Spleen (tissue), 7 donors: ENCODE data around the gene CACNA1A.

Experiments used
- CTCF ChIP-seq, 11 experiments: fragments of 200-600 bp in 7 of 11; fragments of 450-650 bp in 4 of 11; sonication (generic) in 4 of 11; IDR thresholded peaks in 8 of 11; conservative IDR thresholded peaks in 3 of 11; 1 replicate in 7 of 11; 2 replicates in 4 of 11; pipeline versions ENCODE4 v1.4.0 to v1.8.0; 2016 to 2021; ENCODE audit warnings: antibody characterized with exemption in 11 of 11, inconsistent platforms in 4 of 11, mild to moderate bottlenecking in 1 of 11
- POLR2A ChIP-seq, 3 donors: fragments of 450-650 bp; IDR thresholded peaks; one replicate each; pipeline ENCODE4 v1.5.1; 2017; ENCODE audit warnings: antibody characterized with exemption in 3 of 3, mild to moderate bottlenecking in 1 of 3
- POLR2AphosphoS5 ChIP-seq, 3 donors: sonication (generic); formaldehyde crosslinking; IDR thresholded peaks; one replicate each; pipeline ENCODE4 v1.5.1; 2017; ENCODE audit warnings: antibody characterized with exemption in 3 of 3
- donor health status: DM: no; HTN: no; CAD: no; lungs with moderate emphysema.
- donor health status: DM: no; HTN: no; CAD: no.
- donor health status: DM: no; HTN: no; CAD: no.

- TF ChIP-seq POLR2A (IDR thresholded peaks at IDR 0.05): no peak
- TF ChIP-seq CTCF (IDR thresholded peaks at IDR 0.05 in 8 of 11, conservative IDR thresholded peaks at IDR 0.05 in 3 of 11): no peak
- no peak for TF ChIP-seq POLR2AphosphoS5 (IDR thresholded peaks at IDR 0.05)
Measured at GRCh38 chr19:13382633-13382938, 123.7 kb downstream of the CACNA1A start.
